ENCODE results near the gene CPNE7.

GRCh38 chr16:89617036-89617435 lies 41.5 kb downstream of the CPNE7 start:
- TF ChIP-seq CTCF (conservative IDR thresholded peaks at IDR 0.05; ENCODE audit: low read length), result no peak
- no peak for TF ChIP-seq EZH2phosphoT487 (IDR thresholded peaks at IDR 0.05; ENCODE audit: borderline replicate concordance)
